Measurements from ENCODE around the gene PAGE5. TPM values are rescaled to one million over a fixed set of nuclear protein-coding genes. Genes with fewer than 3 reads are reported as not detected.

The PAGE5 gene, protein sequence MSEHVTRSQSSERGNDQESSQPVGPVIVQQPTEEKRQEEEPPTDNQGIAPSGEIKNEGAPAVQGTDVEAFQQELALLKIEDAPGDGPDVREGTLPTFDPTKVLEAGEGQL
- not detected for total RNA-seq
- not detected for polyA plus RNA-seq

DNA sequence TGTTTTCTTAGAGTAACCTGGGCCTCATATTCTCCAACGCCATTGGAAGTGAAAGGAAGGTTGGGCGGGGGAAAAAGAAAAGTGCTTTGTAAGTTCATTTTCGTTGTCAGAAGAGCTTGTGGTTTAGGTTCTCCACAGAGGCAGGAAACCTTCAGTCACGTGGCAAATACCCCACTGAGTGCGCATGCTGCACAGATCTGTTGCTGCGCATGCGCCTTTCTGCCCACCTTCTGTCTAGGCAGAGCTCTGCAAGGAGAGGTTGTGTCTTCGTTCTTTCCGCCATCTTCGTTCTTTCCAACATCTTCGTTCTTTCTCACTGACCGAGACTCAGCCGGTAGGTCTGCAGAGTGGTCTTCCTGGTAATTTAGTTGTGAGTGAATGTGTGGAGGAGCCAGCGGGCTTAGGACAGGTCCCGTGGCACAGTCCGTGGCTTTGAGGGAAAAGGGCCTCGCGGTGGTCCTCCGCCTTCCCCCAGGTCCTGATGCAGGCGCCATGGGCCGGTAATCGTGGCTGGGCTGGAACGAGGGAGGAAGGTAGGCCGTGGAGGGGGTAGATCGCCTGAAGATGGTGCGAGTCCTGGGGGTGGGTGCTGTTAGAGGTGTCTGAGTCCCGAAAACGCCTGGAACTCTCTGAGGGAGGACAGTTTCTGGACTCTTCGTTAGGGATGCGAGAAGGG lies at the start of gene PAGE5:
TSS of gene PAGE5 (plus strand) at position 228 of the 676 bp plus-strand sequence. CDS start 1,037 bp downstream, outside the sequence.
- Histone ChIP-seq H3K27me3 (no peaks in the 10 kb centered on the region), H3K9me3 (no peaks in the 10 kb centered on the region), H3K27ac (no peak within 1 kb of the TSS), H3K36me3 (no peaks in the 10 kb centered on the region), H3K4me3 (no peak within 1 kb of the TSS), H3K4me1 (no peaks in the 10 kb centered on the region)
- DNase-seq, result no peak
- TF ChIP-seq EP300 (IDR thresholded peaks at IDR 0.05) (no peak), POLR2A (IDR thresholded peaks at IDR 0.05) (no peak), POLR2AphosphoS5 (IDR thresholded peaks at IDR 0.05) (no peak)
- TF ChIP-seq, protein P1, sequence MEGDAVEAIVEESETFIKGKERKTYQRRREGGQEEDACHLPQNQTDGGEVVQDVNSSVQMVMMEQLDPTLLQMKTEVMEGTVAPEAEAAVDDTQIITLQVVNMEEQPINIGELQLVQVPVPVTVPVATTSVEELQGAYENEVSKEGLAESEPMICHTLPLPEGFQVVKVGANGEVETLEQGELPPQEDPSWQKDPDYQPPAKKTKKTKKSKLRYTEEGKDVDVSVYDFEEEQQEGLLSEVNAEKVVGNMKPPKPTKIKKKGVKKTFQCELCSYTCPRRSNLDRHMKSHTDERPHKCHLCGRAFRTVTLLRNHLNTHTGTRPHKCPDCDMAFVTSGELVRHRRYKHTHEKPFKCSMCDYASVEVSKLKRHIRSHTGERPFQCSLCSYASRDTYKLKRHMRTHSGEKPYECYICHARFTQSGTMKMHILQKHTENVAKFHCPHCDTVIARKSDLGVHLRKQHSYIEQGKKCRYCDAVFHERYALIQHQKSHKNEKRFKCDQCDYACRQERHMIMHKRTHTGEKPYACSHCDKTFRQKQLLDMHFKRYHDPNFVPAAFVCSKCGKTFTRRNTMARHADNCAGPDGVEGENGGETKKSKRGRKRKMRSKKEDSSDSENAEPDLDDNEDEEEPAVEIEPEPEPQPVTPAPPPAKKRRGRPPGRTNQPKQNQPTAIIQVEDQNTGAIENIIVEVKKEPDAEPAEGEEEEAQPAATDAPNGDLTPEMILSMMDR (IDR thresholded peaks at IDR 0.05), result no peak
- intact Hi-C loops (cut with DNase I), result no loop called here
- 88 to 94% methylated on average over 30 of the region's 30 CpGs for WGBS, 2 donors

DNA sequence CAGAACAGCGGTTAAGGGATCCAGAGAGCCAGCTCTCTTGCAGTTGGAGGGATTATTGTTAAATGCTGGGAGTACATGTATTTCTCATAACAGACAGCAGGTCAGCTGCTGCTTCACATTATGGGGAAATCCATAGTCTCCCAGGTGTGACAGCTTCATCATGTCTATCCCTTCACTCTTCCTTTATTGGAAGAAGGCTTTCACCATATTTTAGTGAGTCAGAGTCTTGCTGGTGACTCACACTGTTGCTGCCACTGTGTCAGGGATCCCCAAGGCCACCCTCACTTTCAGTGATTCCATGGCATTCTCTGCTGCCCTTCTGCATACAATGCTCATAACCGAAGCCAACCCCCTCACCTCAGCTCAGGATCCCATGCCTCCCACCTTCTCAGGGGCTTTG lies 32.9 kb upstream of the PAGE5 start:
- TF ChIP-seq EP300 (IDR thresholded peaks at IDR 0.05) (no peak), POLR2AphosphoS5 (IDR thresholded peaks at IDR 0.05) (no peak), POLR2A (IDR thresholded peaks at IDR 0.05) (no peak)
- TF ChIP-seq, protein P1 (IDR thresholded peaks at IDR 0.05), result no peak

DNA sequence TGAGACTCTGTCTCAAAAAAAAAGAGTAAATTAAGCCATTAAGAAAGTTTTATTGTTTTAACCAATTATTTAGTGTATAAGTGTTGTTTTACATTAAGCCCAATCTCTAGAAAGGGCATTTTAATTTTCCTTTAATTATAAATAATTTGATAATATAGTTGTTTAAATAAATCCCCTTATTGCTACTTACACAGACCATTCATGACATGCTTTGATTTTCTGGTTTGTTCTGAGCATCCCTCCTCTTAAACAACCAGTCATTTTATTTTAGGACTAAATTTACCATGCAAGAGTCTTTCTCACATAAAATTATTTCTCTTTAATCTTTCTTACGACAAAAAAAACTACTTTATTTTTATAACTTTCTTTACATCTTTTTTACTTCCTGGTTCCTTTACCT lies 23.5 kb upstream of the PAGE5 start:
- no peaks in the 10 kb centered on the region for H3K36me3 ChIP-seq
- intact Hi-C loops (cut with DNase I), result no loop called here
- DNase-seq, result no peak
- no peaks in the 10 kb centered on the region for H3K27me3 ChIP-seq
- no peaks in the 10 kb centered on the region for H3K9me3 ChIP-seq
- H3K27ac ChIP-seq, result no peak overlapping the region
- H3K4me1 ChIP-seq, result no peaks in the 10 kb centered on the region
- WGBS, 2 donors, result 98% methylated on average over 1 of the region's 1 CpG
- no peak overlapping the region for H3K4me3 ChIP-seq
- TF ChIP-seq EP300 (IDR thresholded peaks at IDR 0.05) (no peak), POLR2A (IDR thresholded peaks at IDR 0.05) (no peak), POLR2AphosphoS5 (IDR thresholded peaks at IDR 0.05) (no peak)
- TF ChIP-seq, protein P1 (IDR thresholded peaks at IDR 0.05), result no peak

More for the DNA sequence above, 32.9 kb upstream of the PAGE5 start:
- no peaks in the 10 kb centered on the region for H3K36me3 ChIP-seq
- H3K27ac ChIP-seq, result no peak overlapping the region
- WGBS, 2 donors, result 92 to 95% methylated on average over 2 of the region's 2 CpGs
- intact Hi-C loops (cut with DNase I), result no loop called here
- H3K4me1 ChIP-seq, result no peaks in the 10 kb centered on the region
- DNase-seq, result no peak
- H3K9me3 ChIP-seq, result no peaks in the 10 kb centered on the region
- H3K4me3 ChIP-seq, result no peak overlapping the region
- peaks cover 0 to 4% (median 0%) of the 10 kb centered on the region in 3 donors for H3K27me3 ChIP-seq

DNA sequence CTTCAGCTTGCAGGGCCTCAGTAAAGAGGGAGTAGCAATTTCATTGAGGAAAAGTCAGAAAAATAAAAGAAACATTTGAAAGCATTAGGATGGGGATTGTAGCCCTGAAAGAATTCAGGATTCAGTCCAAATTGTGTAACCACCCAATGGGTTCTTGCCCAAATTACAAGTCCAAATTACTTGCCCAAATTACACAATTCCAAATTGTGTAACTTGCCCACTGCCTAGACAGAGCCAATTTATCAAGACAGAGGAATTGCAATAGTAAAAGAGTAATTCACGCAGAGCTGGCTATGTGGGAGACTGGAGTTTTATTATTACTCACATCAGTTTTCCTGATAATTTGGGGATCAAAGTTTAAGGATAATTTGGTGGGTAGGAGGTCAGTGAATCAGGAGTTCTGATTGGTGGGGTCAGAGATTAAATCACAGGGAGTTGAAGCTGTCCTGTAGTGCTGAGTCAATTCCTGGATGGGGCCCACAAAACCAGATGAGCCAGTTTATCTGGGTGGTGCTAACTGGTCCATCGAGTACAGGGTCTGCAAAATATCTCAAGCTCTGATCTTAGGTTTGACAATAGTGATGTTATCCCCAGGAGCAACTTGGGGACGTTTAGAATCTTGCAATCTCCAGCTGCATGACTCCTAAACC lies 18.1 kb upstream of the PAGE5 start:
- Histone ChIP-seq H3K9me3 (no peaks in the 10 kb centered on the region), H3K4me3 (no peak overlapping the region), H3K36me3 (no peaks in the 10 kb centered on the region), H3K27ac (no peak overlapping the region), H3K27me3 (no peaks in the 10 kb centered on the region), H3K4me1 (no peaks in the 10 kb centered on the region)
- WGBS, 2 donors, result 16 to 39% methylated on average over 3 of the region's 3 CpGs
- intact Hi-C loops (cut with DNase I), result no loop called here
- no peak for DNase-seq
- no peak for TF ChIP-seq POLR2AphosphoS5 (IDR thresholded peaks at IDR 0.05)
- no peak for TF ChIP-seq EP300 (IDR thresholded peaks at IDR 0.05)
- TF ChIP-seq, protein P1 (IDR thresholded peaks at IDR 0.05), result no peak
- no peak for TF ChIP-seq POLR2A (IDR thresholded peaks at IDR 0.05)

All from sigmoid colon (tissue), 7 donors.